ENCODE data around the gene FNIP2.

GRCh38 chr4:158903079-158903456, 134.2 kb downstream of the FNIP2 start:
- TF ChIP-seq CTCF (IDR thresholded peaks at IDR 0.05) (no peak), POLR2A (IDR thresholded peaks at IDR 0.05) (no peak)

All from heart left ventricle (tissue), 13 donors.